Islet precursor cell (in vitro differentiated cells): ENCODE measurements around the gene ILKAP.
A peak's percentile ranks its signal among the peaks of the same experiment; 100 is the strongest.

Experiments
- DNase-seq: peaks from one replicate; pipeline ENCODE4 v3.0.0-alpha.2; 2018

The ILKAP gene

GRCh38 chr2:238187618-238188548, 15.6 kb downstream of the ILKAP start:
- no peak for DNase-seq

DNA sequence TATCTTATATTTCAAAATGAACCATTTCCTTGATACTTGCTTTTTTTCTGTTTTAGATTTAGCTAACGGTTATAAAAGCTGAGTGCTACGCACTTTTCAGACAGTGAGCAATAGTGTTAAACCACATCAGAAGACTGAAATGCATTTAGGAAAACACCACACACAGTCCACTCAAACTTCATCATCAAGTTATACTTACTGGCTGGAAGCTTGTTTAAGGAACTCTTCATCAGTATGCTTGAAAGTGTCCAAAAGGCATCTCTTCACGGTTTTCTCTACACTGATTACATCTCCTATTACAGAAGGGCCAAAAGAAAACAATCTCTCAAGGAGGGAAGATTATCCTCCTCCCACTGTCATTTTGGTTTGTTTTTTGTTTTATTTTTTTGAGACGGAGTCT, 19.7 kb downstream of the ILKAP start:
- no peak for DNase-seq

GRCh38 chr2:238182362-238182761, 21.1 kb downstream of the ILKAP start:
- DNase-seq, result no peak

- no peak for DNase-seq
Observed at GRCh38 chr2:238180554-238180953, 22.9 kb downstream of the ILKAP start.

DNA sequence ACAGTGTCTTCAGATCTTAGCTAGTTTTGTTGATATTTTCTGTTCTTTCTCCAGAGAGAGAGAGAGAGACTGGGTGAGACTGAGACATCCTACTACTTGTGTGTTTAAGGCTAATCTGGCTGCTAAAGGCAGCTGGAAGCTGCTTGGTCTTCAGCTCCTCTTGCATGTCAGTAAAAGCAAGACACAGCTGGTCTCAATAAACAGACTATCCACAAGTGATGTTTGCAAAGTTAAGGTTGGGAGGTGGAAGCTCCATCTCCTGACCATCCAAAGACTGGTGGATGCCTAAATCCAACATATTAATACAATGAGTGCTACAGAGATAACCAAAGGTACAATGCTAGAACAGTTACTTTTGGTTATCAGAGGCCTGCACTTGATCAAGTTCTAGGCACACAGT, 26.9 kb downstream of the ILKAP start:
- peak; percentile 7 for DNase-seq

DNA sequence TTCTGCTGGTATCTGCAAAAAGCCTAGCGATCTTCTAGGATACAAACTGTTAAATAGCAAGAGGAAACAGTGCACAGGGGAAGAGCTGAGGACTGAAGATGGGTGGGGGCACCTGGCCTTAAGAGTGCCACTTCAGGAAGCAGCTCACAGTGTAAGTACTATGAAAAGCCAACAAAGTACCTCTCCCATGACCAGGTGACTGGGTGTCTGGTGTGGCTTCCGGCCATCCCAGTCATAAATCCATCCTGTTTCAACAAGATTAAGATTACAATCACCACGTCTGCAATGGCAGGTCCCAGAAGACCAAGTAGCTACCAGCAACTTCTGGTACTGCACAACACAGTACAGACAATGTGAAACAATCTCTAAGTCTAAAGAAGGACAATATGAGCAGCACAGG, 28.8 kb downstream of the ILKAP start:
- peak; percentile 25 for DNase-seq

DNA sequence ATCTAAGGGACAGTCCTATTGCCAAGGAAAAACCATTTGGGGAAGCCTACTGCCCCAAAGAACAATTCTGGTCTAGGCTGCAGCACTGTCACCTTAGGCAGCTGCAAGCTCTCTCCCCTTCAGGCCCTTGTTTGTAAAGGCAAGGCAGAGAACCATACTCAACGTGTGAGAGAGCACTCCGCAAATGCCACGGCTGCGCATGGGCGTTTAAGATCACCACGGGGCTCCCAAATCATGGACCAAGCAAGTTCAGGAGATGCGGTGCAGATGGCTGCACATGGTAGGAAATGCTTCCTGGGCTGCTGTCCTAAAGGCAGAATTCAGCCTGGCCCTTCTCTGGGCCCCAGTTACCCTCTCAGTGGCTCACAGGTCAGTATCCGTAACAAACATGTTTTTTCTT, 29.2 kb downstream of the ILKAP start:
- DNase-seq, result peak; percentile 32

- DNase-seq, result peak; percentile 40
Observed at GRCh38 chr2:238173692-238174091, 29.8 kb downstream of the ILKAP start.

- peak; percentile 22 for DNase-seq
Observed at GRCh38 chr2:238172439-238172838, 31.1 kb downstream of the ILKAP start.

DNA sequence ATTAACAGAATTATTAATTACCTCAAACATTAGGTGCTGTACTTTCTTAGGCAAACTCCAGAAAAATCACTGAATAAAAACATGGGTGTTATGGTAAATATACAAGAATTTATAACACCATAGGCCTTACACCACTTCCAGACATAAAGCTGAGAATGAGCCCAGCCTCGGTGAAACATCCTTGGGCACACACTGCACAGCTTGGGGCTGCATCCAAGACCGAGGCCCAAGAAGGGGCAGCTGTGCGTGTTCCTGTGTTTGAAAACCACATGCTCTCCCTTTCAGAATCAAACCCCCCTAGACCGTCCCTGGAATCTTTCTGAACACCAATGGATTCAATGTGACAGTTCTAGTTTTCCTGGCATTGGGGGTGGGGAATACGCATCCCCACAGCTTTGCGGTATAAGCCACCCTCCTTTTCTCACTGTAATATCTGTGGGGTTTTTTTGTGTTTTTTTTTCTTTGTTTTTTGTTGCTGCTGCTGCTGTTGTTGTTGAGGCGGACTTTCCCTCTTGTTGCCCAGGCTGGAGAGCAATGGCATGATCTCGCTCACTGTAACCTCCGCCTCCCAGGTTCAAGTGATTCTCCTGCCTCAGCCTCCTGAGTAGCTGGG, 31.8 kb downstream of the ILKAP start:
- DNase-seq, result peak; percentile 14

DNA sequence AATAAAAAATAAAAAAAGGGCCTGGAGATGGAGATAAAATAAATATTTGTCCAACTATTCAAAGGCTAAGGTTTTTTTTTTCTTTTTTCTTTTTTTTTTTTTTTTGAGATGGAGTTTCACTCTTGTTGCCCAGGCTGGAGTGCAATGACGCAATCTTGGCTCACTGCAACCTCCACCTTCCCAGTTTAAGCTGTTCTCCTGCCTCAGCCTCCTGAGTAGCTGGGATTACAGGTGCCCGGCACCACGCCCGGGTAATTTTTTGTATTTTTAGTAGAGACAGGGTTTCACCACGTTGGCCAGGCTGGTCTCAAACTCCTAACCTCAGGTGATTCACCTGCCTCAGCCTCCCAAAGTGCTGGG, 32.4 kb downstream of the ILKAP start:
- DNase-seq, result peak; percentile 14

GRCh38 chr2:238170386-238171071, 33.0 kb downstream of the ILKAP start:
- peak; percentile 51 for DNase-seq

DNA sequence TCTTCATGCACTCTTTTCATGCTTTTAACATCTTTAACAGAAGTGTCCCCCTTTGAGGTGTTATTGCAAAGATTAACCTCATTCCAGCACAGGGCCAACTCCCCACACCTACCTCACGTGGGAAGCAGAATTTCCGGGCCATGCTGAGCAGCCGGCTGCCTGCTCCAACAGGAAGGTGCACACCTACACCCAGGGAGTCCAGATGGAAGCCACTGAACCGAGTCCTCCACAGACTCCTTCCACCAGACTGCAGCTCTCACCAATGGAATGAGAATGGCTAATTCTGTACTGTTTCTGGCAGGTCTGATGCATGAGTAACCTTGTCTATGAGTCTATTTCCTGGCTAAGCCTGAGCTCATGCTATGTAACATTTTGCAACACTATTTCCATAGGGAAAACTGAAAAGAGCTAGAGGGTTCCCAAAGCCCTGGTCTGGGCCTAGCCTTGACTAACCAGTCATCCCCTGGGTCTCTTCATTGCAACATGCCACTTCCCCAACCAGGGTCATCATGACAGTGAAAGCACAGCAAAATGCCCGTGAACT, 33.7 kb downstream of the ILKAP start:
- peak; percentile 49 for DNase-seq

DNA sequence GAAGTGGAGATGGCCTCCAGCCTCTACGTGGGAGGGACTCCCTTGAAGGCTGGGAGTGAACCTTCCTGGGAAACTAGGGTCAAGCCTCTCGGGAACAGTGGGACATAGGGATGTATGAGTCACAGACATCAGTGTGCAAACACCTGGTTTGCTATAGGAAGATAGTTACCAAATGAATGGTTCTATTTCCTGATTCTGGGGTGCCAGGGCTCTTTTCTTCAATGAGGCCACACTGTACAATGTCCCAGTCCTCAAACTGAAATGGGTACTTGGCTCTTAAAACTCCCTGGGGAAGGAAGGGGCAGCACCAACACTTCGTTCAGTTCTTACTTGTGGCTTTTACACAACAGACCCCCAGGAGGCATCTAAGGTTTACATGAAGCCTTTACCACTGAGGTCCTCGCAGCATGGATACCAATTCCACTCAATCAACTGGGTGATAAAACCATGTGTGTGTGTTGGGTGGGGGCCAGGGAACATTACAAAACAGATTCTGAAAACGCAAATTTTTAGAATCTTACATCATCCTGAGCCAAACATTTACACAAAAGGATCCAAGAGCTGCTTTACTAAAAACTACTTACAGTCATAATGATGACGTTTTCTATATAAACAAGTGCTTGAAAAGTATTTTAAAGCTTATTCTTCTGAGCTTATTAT, 34.3 kb downstream of the ILKAP start:
- peak; percentile 43 for DNase-seq

DNA sequence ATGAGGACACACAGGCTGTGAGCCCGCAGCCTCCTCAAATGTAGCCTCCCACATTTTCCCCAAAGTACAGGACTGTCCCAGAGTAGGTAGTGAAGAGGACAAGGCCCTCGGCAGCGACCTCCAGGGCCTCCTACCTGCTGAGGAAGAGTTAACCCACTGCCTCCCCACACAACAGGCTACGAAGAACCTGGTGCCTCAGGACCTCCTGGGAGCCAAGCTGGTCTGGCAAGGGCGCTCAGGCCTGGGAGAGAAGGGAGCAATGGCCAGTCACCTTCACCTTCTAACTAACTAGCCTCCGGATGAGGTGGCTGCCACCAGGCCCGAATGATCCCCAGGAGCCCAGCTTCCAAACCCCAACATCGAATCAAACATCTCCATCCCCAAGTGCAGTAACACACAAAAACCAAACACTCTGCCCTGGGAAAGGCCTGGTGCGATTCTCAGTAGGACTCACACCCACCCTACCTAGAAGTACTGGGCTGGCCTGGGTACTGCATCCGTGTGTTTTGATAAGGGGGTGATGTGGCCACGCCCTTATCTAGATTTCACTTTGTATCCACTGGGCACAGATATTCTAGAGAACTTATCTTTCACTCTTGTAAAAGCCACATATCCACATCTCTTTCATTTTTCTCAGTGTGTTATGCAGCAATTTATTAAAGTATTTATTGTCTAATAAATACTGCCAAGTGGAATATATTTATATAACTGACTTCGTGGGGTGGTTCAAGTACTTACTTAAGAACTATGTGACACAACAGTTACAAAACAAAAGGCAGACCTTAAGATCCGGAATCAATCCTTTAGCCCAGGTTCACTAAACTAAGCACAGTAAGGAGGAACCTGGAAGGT, 35.1 kb downstream of the ILKAP start:
- peak; percentile 45 for DNase-seq

- no peak for DNase-seq
Observed at GRCh38 chr2:238167761-238168160, 35.7 kb downstream of the ILKAP start.

GRCh38 chr2:238167344-238167715, 36.2 kb downstream of the ILKAP start:
- no peak for DNase-seq

DNA sequence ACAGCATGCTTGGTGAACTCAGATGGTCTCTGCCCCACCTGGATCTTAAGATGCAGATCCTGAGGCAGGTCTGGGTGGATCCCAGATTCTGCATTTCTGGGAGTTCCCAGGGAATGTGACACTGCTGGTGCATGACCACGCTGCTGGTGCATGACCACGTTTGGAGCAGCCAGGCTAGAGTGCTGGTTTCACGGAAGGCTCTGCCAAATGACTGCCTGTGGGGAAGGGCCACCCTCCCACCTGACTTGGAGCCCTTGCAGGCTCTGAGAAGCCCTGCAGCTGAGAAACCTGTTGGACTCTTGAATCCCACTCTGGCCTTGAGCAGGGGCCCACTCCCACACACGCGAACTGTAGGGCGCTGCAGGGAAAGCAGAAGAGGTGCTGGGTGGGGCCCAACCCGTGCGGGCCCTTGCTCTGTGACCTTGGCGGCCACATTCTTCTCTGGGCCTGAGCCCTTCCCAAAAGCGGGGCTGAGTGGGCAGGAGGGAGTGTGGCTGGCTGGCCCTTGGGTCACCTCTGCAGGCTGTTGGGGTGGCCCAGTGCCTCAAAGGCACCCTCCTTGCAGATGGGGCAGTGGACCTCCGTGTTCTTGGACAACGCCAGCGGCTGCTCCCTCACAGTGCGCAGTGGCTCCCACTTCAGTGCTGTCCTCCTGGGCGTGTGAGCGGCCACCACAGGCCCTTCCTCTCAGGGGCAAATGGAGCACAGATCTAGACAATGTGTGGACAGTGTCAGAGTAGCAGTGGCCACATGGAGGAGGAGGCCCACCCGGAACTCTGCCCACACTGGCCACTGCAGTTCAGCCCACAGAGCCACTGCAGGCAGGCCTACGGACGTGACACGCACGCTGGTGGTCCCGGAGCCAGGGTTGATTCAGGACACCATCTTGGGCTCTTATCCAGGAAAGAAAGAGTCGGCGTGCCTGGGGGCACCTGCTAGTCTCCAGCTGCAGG, 36.8 kb downstream of the ILKAP start:
- DNase-seq, result no peak

- peak; percentile 55 for DNase-seq
Observed at GRCh38 chr2:238165288-238165921, 38.1 kb downstream of the ILKAP start.

DNA sequence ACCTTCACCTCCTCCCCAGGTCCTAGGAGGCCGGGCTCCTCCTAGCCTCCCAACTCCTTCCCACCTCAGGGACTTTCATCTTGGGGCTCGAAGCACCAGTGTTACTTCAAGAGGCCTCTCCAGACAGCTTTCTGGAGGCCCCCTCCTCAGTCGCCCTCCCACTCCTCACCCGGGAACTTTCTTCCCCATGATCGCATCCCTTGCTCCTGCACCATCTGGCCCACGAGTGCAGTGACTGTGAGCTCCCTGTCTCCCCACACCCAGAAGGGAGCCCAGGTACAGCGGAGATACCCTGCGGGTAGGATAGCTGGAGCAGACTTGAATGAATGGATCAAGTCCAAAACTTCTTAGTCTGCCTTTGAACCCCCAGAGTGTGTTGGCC, 38.6 kb downstream of the ILKAP start:
- DNase-seq, result no peak
